ENCODE data around the gene WDFY4. TPM values are rescaled to one million over a fixed set of nuclear protein-coding genes. Genes with fewer than 3 reads are reported as not detected.

Gene WDFY4
- total RNA-seq, 1 experiment from 2014 or later = not detected

DNA sequence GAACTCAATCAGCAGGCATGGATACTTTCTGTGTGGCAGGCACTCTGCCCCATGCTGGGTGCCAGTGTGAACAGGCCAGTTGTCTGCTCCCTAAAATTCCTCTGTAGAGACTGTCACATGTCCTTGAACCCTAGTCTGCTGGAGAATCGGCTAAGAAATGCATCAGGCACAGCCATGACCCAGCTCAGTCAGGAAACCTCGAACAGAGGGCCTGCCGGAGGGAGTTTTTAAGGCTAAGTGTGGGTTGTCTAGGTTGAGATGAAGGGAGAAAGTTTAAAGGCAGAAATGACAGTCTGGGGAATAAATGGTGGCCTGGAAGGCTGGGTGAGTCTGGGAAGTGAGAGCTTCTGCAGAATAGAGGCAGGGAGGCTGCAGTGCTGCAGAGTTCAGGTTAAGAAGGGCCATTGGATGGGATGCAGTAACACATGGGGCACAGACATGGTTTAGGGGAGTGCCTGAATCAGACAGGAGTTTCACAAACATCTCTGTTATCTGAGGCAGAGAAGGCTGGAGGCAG is 45.3 kb downstream of the WDFY4 start:
- no peak overlapping the region for H2BK15ac ChIP-seq (ENCODE audit: low read depth, low read length)

More for the DNA sequence above, 45.3 kb downstream of the WDFY4 start:
- no peak overlapping the region for H3K4me3 Mint-ChIP-seq
- Histone ChIP-seq H2BK12ac (ENCODE audit: insufficient read length, low read depth, low read length) (no peak overlapping the region), H3K79me1 (ENCODE audit: insufficient read depth, low read depth, low read length, poor library complexity, severe bottlenecking) (no peaks in the 10 kb centered on the region), H4K5ac (ENCODE audit: insufficient read length, low read depth, low read length) (no peak overlapping the region), H2BK5ac (ENCODE audit: insufficient read length, low read length) (no peak overlapping the region), H3K18ac (ENCODE audit: insufficient read length, low read depth, low read length) (no peak overlapping the region), H3K23ac (ENCODE audit: insufficient read length, low read depth, low read length) (no peak overlapping the region), H3K4me1 (ENCODE audit: insufficient read depth, low read length) (0 out of 2 replicates have a peak, but pooled peaks cover 6% of the 10 kb centered on the region), H3K4me2 (ENCODE audit: insufficient read depth, insufficient read length, low read length) (no peak overlapping the region), H2AK5ac (ENCODE audit: insufficient read length, low read length) (no peak overlapping the region), H3K27ac (ENCODE audit: insufficient read length, low read depth, low read length) (no peak overlapping the region), H3K23me2 (ENCODE audit: insufficient read length, low read depth, low read length, poor library complexity, severe bottlenecking) (no peaks in the 10 kb centered on the region), H4K8ac (replicated peaks; ENCODE audit: insufficient read length, low read depth, low read length) (no peak overlapping the region), H3K56ac (ENCODE audit: insufficient read length, low read depth, low read length) (no peak overlapping the region), H2BK120ac (ENCODE audit: low read depth, low read length, poor library complexity, severe bottlenecking) (no peak overlapping the region), H3K9me3 (ENCODE audit: control insufficient read depth, low read depth, low read length) (no peaks in the 10 kb centered on the region), H3K9ac (ENCODE audit: extremely low read depth, insufficient read length, low read length) (no peak overlapping the region), H3T11ph (ENCODE audit: low read length) (no peak overlapping the region), H3K4ac (ENCODE audit: low read depth, low read length) (no peak overlapping the region), H3K27me3 (ENCODE audit: insufficient read depth, low read length) (no peaks in the 10 kb centered on the region), H2BK20ac (ENCODE audit: low read depth, low read length, poor library complexity, severe bottlenecking) (no peak overlapping the region), H3K79me2 (ENCODE audit: insufficient read depth, low read length) (no peaks in the 10 kb centered on the region), H2AFZ (ENCODE audit: low read length) (no peak overlapping the region), H4K91ac (ENCODE audit: insufficient read length, low read depth, low read length) (no peak overlapping the region), H4K20me1 (ENCODE audit: control insufficient read depth, insufficient read depth, insufficient read length) (no peaks in the 10 kb centered on the region), H3K14ac (ENCODE audit: insufficient read depth, low read length) (no peak overlapping the region)
- TF ChIP-seq, protein P1, sequence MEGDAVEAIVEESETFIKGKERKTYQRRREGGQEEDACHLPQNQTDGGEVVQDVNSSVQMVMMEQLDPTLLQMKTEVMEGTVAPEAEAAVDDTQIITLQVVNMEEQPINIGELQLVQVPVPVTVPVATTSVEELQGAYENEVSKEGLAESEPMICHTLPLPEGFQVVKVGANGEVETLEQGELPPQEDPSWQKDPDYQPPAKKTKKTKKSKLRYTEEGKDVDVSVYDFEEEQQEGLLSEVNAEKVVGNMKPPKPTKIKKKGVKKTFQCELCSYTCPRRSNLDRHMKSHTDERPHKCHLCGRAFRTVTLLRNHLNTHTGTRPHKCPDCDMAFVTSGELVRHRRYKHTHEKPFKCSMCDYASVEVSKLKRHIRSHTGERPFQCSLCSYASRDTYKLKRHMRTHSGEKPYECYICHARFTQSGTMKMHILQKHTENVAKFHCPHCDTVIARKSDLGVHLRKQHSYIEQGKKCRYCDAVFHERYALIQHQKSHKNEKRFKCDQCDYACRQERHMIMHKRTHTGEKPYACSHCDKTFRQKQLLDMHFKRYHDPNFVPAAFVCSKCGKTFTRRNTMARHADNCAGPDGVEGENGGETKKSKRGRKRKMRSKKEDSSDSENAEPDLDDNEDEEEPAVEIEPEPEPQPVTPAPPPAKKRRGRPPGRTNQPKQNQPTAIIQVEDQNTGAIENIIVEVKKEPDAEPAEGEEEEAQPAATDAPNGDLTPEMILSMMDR (conservative IDR thresholded peaks at IDR 0.05) = no peak
- H3K9me3 Mint-ChIP-seq = no peaks in the 10 kb centered on the region; a peak in 1 of 5 replicates
- no peaks in the 10 kb centered on the region; a peak in 1 of 7 replicates for H3K36me3 Mint-ChIP-seq (ENCODE audit: insufficient read depth in 1 of 3, low read depth in 3 of 3)
- no peak for DNase-seq
- no peak overlapping the region for H3K27ac Mint-ChIP-seq
- peaks cover 17 to 19% of the 10 kb centered on the region in 2 experiments for H3K4me1 Mint-ChIP-seq
- H3K27me3 Mint-ChIP-seq (ENCODE audit: low read depth) = peaks cover 7% of the 10 kb centered on the region
- WGBS (ENCODE audit: extremely low coverage, insufficient read length, low lambda C conversion rate) = no CpG with 5 or more reads among the region's 3 CpGs

All from H9 (cell line).